ENCODE measurements around the gene C10orf143.
"Not testable (repeated sequence)": the region's sequence is repeated elsewhere in the genome, so short reads cannot be mapped to it uniquely, and the experiment has no call there.

C10orf143 gene

GRCh38 chr10:130025811-130026485 lies 84.7 kb downstream of the C10orf143 start:
- Histone ChIP-seq H3K79me2 (ENCODE audit: insufficient read depth, low read depth) (no peaks in the 10 kb centered on the region), H3K4me2 (no peak overlapping the region), H3K4me3 (IDR thresholded peaks at IDR 0.05; ENCODE audit: insufficient read depth, low read depth, low read length) (no peak overlapping the region), H3K36me3 (ENCODE audit: insufficient read depth) (no peaks in the 10 kb centered on the region), H3K27ac (no peak overlapping the region), H2AFZ (ENCODE audit: low read depth) (no peak overlapping the region), H3K4me1 (ENCODE audit: low read depth, poor library complexity, severe bottlenecking) (no peaks in the 10 kb centered on the region), H3K9ac (no peak overlapping the region), H4K20me1 (ENCODE audit: insufficient read depth) (no peaks in the 10 kb centered on the region), H3K27me3 (ENCODE audit: insufficient read depth, low read depth) (no peaks in the 10 kb centered on the region)
- TF ChIP-seq CTCF (conservative IDR thresholded peaks at IDR 0.05; ENCODE audit: low read depth, low read length) = no peak

DNA sequence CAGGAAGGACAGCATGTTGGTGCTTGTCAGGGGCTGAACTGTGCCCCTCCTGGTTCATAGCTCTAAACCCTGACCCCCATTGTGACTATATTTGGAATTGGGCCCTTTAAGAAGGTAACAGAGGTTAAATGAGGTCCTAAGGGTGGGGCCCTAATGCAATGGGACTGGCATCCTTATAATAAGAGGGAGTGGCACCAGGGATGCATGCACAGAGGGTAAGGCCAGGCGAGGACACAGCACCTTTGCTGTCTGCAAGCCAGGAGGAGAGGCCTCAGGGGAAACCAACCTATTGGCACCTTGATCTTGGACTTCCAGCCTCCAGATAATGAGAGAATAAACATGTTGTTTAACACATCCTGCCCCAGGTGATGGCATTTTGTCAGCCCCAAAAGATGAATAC lies 85.3 kb downstream of the C10orf143 start:
- Histone ChIP-seq H3K27ac (no peak overlapping the region), H3K27me3 (ENCODE audit: insufficient read depth, low read depth) (no peaks in the 10 kb centered on the region), H3K4me2 (no peak overlapping the region), H3K79me2 (ENCODE audit: insufficient read depth, low read depth) (no peaks in the 10 kb centered on the region), H4K20me1 (ENCODE audit: insufficient read depth) (no peaks in the 10 kb centered on the region), H3K4me3 (IDR thresholded peaks at IDR 0.05; ENCODE audit: insufficient read depth, low read depth, low read length) (no peak overlapping the region), H3K4me1 (ENCODE audit: low read depth, poor library complexity, severe bottlenecking) (no peaks in the 10 kb centered on the region), H3K9ac (no peak overlapping the region), H3K36me3 (ENCODE audit: insufficient read depth) (no peaks in the 10 kb centered on the region), H2AFZ (ENCODE audit: low read depth) (no peak overlapping the region)
- TF ChIP-seq CTCF (conservative IDR thresholded peaks at IDR 0.05; ENCODE audit: low read depth, low read length) = no peak

GRCh38 chr10:130024779-130025325 lies 85.8 kb downstream of the C10orf143 start:
- no peak overlapping the region for H3K9ac ChIP-seq
- H3K27me3 ChIP-seq (ENCODE audit: insufficient read depth, low read depth) = no peaks in the 10 kb centered on the region
- H4K20me1 ChIP-seq (ENCODE audit: insufficient read depth) = no peaks in the 10 kb centered on the region
- H3K27ac ChIP-seq = no peak overlapping the region
- no peaks in the 10 kb centered on the region for H3K79me2 ChIP-seq (ENCODE audit: insufficient read depth, low read depth)
- no peaks in the 10 kb centered on the region for H3K36me3 ChIP-seq (ENCODE audit: insufficient read depth)
- H3K4me2 ChIP-seq = no peak overlapping the region
- no peak for TF ChIP-seq CTCF (conservative IDR thresholded peaks at IDR 0.05; ENCODE audit: low read depth, low read length)
- no peak overlapping the region for H3K4me3 ChIP-seq (IDR thresholded peaks at IDR 0.05; ENCODE audit: insufficient read depth, low read depth, low read length)
- no peak overlapping the region for H2AFZ ChIP-seq (ENCODE audit: low read depth)
- no peaks in the 10 kb centered on the region for H3K4me1 ChIP-seq (ENCODE audit: low read depth, poor library complexity, severe bottlenecking)

GRCh38 chr10:130024326-130024725 lies 86.3 kb downstream of the C10orf143 start:
- not testable (repeated sequence) for H3K4me1 ChIP-seq (ENCODE audit: low read depth, poor library complexity, severe bottlenecking)

More at GRCh38 chr10:130024326-130024725, 86.3 kb downstream of the C10orf143 start:
- not testable (repeated sequence) for H3K4me2 ChIP-seq; H3K9ac ChIP-seq; H2AFZ ChIP-seq (ENCODE audit: low read depth); H3K27ac ChIP-seq; H3K36me3 ChIP-seq (ENCODE audit: insufficient read depth); H3K4me3 ChIP-seq (IDR thresholded peaks at IDR 0.05; ENCODE audit: insufficient read depth, low read depth, low read length); H4K20me1 ChIP-seq (ENCODE audit: insufficient read depth); H3K27me3 ChIP-seq (ENCODE audit: insufficient read depth, low read depth); H3K79me2 ChIP-seq (ENCODE audit: insufficient read depth, low read depth)

Data from KMS-11 (cell line).